ENCODE measurements around the gene TEX2. TPM values are rescaled to one million over a fixed set of nuclear protein-coding genes. Genes with fewer than 3 reads are reported as not detected.
"Not testable (repeated sequence)": the region's sequence is repeated elsewhere in the genome, so short reads cannot be mapped to it uniquely, and the experiment has no call there.

Gene TEX2
- total RNA-seq, 1 experiment from 2014 or later = 20.1 TPM

DNA sequence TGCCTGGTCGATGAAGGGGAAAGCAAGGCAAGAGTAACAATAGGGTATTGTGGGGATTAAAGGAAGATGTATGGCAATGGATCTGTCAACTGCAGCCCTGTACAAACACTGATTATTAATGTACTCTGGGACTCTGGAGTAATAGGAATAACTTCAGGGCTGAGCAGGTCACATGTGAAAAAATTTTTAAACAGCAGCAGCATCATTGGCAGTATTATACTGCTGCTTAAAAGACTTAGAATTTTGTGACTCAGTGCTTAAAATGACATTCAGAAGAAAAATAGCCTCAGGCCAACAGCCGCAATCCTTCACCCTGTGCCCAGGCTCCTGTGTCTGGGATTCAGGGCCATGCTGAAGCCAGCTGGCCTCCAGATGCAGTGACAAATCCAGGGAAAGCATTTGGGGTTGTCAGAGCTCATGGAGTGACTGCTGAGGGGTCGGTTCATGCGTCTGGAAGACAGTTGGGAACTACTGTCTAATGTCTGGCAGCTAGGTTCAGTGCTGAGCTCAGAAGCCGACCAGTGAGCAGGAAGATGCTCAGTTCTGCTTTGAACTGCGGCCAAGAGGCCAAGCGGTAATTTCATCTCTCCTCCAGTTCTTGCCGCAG is 22.2 kb downstream of the TEX2 start:
- H3K27me3 ChIP-seq (ENCODE audit: control insufficient read depth, insufficient read depth, low read length) = no peaks in the 10 kb centered on the region
- in situ Hi-C loops (cut with HindIII; ENCODE audit: low pct_unique_long_range_greater_than_20kb, low sequenced_read_pairs) = no loop called here
- DNase-seq (ENCODE audit: low read depth, low spot score) (no peak), ATAC-seq (no peak)
- no peaks in the 10 kb centered on the region for H3K36me3 ChIP-seq (ENCODE audit: control insufficient read depth, insufficient read depth, low read length)
- intact Hi-C loops (cut with micrococcal nuclease; ENCODE audit: unreplicated experiment) = no loop called here
- H3K4me1 ChIP-seq (ENCODE audit: control insufficient read depth, insufficient read depth, low read length) = peaks cover 8% of the 10 kb centered on the region; the same call in 1 of the 2 replicates
- TF ChIP-seq SIN3A (IDR thresholded peaks at IDR 0.05; ENCODE audit: borderline replicate concordance, insufficient read depth, low read depth, low read length) (no peak), POLR2AphosphoS5 (IDR thresholded peaks at IDR 0.05; ENCODE audit: low read depth, low read length) (no peak), TCF7L2 (IDR thresholded peaks at IDR 0.05; ENCODE audit: low read depth, low read length) (no peak)
- TF ChIP-seq, protein P1, sequence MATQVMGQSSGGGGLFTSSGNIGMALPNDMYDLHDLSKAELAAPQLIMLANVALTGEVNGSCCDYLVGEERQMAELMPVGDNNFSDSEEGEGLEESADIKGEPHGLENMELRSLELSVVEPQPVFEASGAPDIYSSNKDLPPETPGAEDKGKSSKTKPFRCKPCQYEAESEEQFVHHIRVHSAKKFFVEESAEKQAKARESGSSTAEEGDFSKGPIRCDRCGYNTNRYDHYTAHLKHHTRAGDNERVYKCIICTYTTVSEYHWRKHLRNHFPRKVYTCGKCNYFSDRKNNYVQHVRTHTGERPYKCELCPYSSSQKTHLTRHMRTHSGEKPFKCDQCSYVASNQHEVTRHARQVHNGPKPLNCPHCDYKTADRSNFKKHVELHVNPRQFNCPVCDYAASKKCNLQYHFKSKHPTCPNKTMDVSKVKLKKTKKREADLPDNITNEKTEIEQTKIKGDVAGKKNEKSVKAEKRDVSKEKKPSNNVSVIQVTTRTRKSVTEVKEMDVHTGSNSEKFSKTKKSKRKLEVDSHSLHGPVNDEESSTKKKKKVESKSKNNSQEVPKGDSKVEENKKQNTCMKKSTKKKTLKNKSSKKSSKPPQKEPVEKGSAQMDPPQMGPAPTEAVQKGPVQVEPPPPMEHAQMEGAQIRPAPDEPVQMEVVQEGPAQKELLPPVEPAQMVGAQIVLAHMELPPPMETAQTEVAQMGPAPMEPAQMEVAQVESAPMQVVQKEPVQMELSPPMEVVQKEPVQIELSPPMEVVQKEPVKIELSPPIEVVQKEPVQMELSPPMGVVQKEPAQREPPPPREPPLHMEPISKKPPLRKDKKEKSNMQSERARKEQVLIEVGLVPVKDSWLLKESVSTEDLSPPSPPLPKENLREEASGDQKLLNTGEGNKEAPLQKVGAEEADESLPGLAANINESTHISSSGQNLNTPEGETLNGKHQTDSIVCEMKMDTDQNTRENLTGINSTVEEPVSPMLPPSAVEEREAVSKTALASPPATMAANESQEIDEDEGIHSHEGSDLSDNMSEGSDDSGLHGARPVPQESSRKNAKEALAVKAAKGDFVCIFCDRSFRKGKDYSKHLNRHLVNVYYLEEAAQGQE (IDR thresholded peaks at IDR 0.05; ENCODE audit: insufficient read depth in 1 of 2, low read depth in 2 of 2, low read length in 1 of 2) = no peak
- TF ChIP-seq, protein P2, sequence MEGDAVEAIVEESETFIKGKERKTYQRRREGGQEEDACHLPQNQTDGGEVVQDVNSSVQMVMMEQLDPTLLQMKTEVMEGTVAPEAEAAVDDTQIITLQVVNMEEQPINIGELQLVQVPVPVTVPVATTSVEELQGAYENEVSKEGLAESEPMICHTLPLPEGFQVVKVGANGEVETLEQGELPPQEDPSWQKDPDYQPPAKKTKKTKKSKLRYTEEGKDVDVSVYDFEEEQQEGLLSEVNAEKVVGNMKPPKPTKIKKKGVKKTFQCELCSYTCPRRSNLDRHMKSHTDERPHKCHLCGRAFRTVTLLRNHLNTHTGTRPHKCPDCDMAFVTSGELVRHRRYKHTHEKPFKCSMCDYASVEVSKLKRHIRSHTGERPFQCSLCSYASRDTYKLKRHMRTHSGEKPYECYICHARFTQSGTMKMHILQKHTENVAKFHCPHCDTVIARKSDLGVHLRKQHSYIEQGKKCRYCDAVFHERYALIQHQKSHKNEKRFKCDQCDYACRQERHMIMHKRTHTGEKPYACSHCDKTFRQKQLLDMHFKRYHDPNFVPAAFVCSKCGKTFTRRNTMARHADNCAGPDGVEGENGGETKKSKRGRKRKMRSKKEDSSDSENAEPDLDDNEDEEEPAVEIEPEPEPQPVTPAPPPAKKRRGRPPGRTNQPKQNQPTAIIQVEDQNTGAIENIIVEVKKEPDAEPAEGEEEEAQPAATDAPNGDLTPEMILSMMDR (IDR thresholded peaks at IDR 0.05) = no peak
- no peak overlapping the region for H3K4me3 ChIP-seq (ENCODE audit: low read depth in 2 of 2, low read length in 2 of 2)
- no TSS peak for BruUV-seq (replicated peaks)
- H3K27ac ChIP-seq (ENCODE audit: low read length) = no peak overlapping the region
- POLR2A ChIA-PET = no interaction called here
- CTCF ChIA-PET = no interaction called here
- no peaks in the 10 kb centered on the region for H3K9me3 ChIP-seq (ENCODE audit: control insufficient read depth, insufficient read depth, low read depth, low read length)

DNA sequence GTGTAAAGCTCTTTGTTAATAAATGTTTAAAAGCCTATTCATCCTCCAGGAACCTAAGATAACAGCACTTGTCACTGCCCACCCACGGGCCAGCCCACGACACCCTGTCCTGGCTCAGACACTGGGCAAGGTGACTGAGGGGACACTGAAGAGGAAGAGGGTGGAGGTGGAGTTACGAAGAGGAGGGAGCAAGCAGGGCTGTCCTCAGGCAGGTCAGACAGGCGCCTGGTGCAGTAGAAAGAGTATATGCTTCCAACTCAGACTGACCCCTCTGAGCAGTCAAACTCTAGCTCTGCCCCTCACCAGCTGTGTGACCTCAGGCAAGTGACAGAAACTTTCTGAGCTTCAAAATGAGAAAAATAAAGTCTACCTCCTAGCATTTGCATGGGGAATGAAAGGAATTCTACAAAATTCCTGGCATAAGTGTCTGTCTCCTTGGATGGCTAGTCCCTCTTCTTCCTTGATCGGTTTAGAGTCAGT is 22.8 kb downstream of the TEX2 start:
- Histone ChIP-seq H3K36me3 (ENCODE audit: control insufficient read depth, insufficient read depth, low read length) (no peaks in the 10 kb centered on the region), H3K4me1 (ENCODE audit: control insufficient read depth, insufficient read depth, low read length) (peaks cover 8% of the 10 kb centered on the region; the same call in 1 of the 2 replicates), H3K9me3 (ENCODE audit: control insufficient read depth, insufficient read depth, low read depth, low read length) (no peaks in the 10 kb centered on the region), H3K27ac (ENCODE audit: low read length) (no peak overlapping the region), H3K27me3 (ENCODE audit: control insufficient read depth, insufficient read depth, low read length) (no peaks in the 10 kb centered on the region), H3K4me3 (ENCODE audit: low read depth in 2 of 2, low read length in 2 of 2) (no peak overlapping the region)
- in situ Hi-C loops (cut with HindIII; ENCODE audit: low pct_unique_long_range_greater_than_20kb, low sequenced_read_pairs) (no loop called here), intact Hi-C loops (cut with micrococcal nuclease; ENCODE audit: unreplicated experiment) (no loop called here)
- ChIA-PET CTCF (no interaction called here), POLR2A (no interaction called here)
- BruUV-seq (replicated peaks) = no TSS peak
- ATAC-seq (no peak), DNase-seq (ENCODE audit: low read depth, low spot score) (no peak)
- TF ChIP-seq SIN3A (IDR thresholded peaks at IDR 0.05; ENCODE audit: borderline replicate concordance, insufficient read depth, low read depth, low read length) (no peak), POLR2AphosphoS5 (IDR thresholded peaks at IDR 0.05; ENCODE audit: low read depth, low read length) (no peak), TCF7L2 (IDR thresholded peaks at IDR 0.05; ENCODE audit: low read depth, low read length) (no peak)

DNA sequence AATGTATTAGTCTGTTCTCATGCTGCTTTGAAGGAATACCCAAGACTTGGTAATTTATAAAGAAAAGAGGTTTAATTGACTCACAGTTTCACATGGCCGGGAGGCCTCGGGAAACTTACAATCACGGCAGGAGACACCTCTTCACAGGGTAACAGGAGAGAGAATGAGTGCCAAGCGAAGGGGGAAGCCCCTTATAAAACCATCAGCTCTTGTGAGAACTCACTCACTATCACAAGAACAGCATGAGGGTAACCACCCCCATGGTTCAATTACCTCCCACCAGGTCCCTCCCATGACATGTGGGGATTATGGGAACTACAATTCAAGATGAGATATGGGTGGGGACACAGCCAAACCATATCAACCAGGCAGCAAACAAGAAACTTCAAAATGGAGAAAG is 24.6 kb downstream of the TEX2 start:
- H3K27ac ChIP-seq (ENCODE audit: low read length); CTCF ChIA-PET; H3K36me3 ChIP-seq (ENCODE audit: control insufficient read depth, insufficient read depth, low read length); H3K27me3 ChIP-seq (ENCODE audit: control insufficient read depth, insufficient read depth, low read length); H3K4me3 ChIP-seq (ENCODE audit: low read depth in 2 of 2, low read length in 2 of 2); H3K9me3 ChIP-seq (ENCODE audit: control insufficient read depth, insufficient read depth, low read depth, low read length); in situ Hi-C loops (cut with HindIII; ENCODE audit: low pct_unique_long_range_greater_than_20kb, low sequenced_read_pairs); BruUV-seq (replicated peaks); H3K4me1 ChIP-seq (ENCODE audit: control insufficient read depth, insufficient read depth, low read length); POLR2A ChIA-PET; DNase-seq (ENCODE audit: low read depth, low spot score); ATAC-seq; intact Hi-C loops (cut with micrococcal nuclease; ENCODE audit: unreplicated experiment): not testable (repeated sequence)

All from Panc1 (cell line).